Transverse colon (tissue), 4 donors: ENCODE measurements around the gene HLA-B. TPM values are rescaled to one million over a fixed set of nuclear protein-coding genes. Genes with fewer than 3 reads are reported as not detected.
A peak's percentile ranks its signal among the peaks of the same experiment; 100 is the strongest.
"Not testable (repeated sequence)": the region's sequence is repeated elsewhere in the genome, so short reads cannot be mapped to it uniquely, and the experiment has no call there.

Experiments
- DNase-seq: peaks from one replicate; pipeline ENCODE4 v3.0.0-alpha.2; 2019
- H3K27ac ChIP-seq, 4 donors: fragments of 200-600 bp; sonication (generic); 2 replicates each; pipeline ENCODE4 v1.5.1; 2016 to 2018; ENCODE audit warnings: inconsistent platforms in 4 of 4
- H3K27me3 ChIP-seq: fragments of 200-600 bp; sonication (generic); 2 replicates; pipeline ENCODE4 v1.5.1; 2017; ENCODE audit warnings: inconsistent platforms
- H3K36me3 ChIP-seq, 4 donors: fragments of 200-600 bp; sonication (generic); 2 replicates each; pipeline ENCODE4 v1.5.1; 2017 to 2019; ENCODE audit warnings: inconsistent platforms in 4 of 4
- H3K4me1 ChIP-seq, 4 donors: fragments of 200-600 bp; sonication (generic); 2 replicates each; pipeline ENCODE4 v1.5.1; 2017 to 2020; ENCODE audit warnings: inconsistent platforms in 4 of 4
- H3K4me3 ChIP-seq, 4 donors: fragments of 200-600 bp; sonication (generic); 1 replicate in 1 of 4; 2 replicates in 3 of 4; pipeline versions ENCODE4 v1.5.1 to v1.6.1; 2017 to 2019; ENCODE audit warnings: inconsistent platforms in 4 of 4
- H3K9me3 ChIP-seq, 2 donors: fragments of 200-600 bp; sonication (generic); 2 replicates each; pipeline ENCODE4 v1.5.1; 2017 to 2019; ENCODE audit warnings: inconsistent platforms in 2 of 2
- EP300 ChIP-seq: sonication (generic); formaldehyde crosslinking; IDR thresholded peaks from one replicate; pipeline ENCODE4 v1.6.1; 2017; ENCODE audit warnings: antibody characterized with exemption, low read depth
- POLR2A ChIP-seq: fragments of 450-650 bp; IDR thresholded peaks from one replicate; pipeline ENCODE4 v1.6.1; 2016; ENCODE audit warnings: antibody characterized with exemption, mild to moderate bottlenecking, moderate library complexity
- POLR2AphosphoS5 ChIP-seq, 3 donors: sonication (generic); formaldehyde crosslinking; IDR thresholded peaks; one replicate each; pipeline ENCODE4 v1.6.1; 2016; ENCODE audit warnings: antibody characterized with exemption in 3 of 3
- WGBS, 2 donors: methylation state at CpG; one replicate each; pipeline ENCODE4 v1.1.5; 2018; ENCODE audit warnings: low coverage in 1 of 2; 5-methylcytosine and 5-hydroxymethylcytosine counted together
- in situ Hi-C, 4 donors: fragments of 200-750 bp; cut with MboI; loops; one replicate each; pipeline versions ENCODE4 v1.15.0 to v1.15.1; 2017; ENCODE audit warnings: low sequenced_read_pairs in 3 of 4, low pct_ligation_motif_present in 1 of 4, low pct_unique_long_range_greater_than_20kb in 1 of 4
- intact Hi-C: fragments of 100-400 bp; cut with DNase I; formaldehyde crosslinking; loops from one replicate; pipeline ENCODE4 v1.15.1; 2023; ENCODE audit warnings: low total_unique reads
- total RNA-seq, 4 donors: library from RNA; depleted of rRNA; stranded (reverse); fragments of >200 nt; gene quantifications; one replicate each; pipeline ENCODE4 v1.1.0, GENCODE V29; 2016
- TF ChIP-seq, protein P1 (sequence below), 5 experiments: fragments of 200-600 bp in 3 of 5; fragments of 450-650 bp in 2 of 5; sonication (generic) in 3 of 5; IDR thresholded peaks; 1 replicate in 2 of 5; 2 replicates in 3 of 5; pipeline ENCODE4 v1.5.1; 2016 to 2017; ENCODE audit warnings: antibody characterized with exemption in 5 of 5, inconsistent platforms in 3 of 5, mild to moderate bottlenecking in 2 of 5, moderate library complexity in 1 of 5

HLA-B gene
- 1,000 to 10,000 TPM in 3 of 4 donors, 100 to 1,000 TPM in 1; 915 to 3,432 (median 2,814) TPM for total RNA-seq

DNA sequence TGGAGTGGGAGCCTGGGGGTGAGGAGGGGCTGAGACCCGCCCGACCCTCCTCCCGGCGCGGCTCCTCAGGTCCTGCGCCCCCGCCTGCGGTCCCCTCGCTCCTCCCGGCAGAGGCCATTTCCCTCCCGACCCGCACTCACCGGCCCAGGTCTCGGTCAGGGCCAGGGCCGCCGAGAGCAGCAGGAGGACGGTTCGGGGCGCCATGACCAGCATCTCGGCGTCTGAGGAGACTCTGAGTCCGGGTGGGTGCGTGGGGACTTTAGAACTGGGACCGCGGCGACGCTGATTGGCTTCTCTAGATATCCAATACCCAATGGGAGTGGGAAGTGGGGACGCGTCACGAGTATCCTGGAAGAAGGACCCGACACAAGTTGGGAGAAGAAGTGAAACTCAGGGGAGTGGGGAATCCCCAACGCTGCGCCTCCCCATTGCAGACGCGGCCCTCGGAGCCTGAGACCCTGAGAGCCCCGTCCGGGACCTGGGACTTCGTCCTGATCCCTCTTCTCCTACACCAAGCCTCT is at the start of gene HLA-B:
TSS of gene HLA-B (minus strand) at position 234 of the 521 bp plus-strand sequence. CDS start at position 213, 21 bp downstream.
- Histone ChIP-seq H3K4me3 (peak within 1 kb of the TSS; percentile 56 to 92 (median 62)), H3K9me3 (no peaks in the 10 kb centered on the region), H3K36me3 (peaks cover 0 to 10% (median 2%) of the 10 kb centered on the region in 4 donors), H3K27ac (peak within 1 kb of the TSS; percentile 80 to 92 (median 90)), H3K4me1 (peaks cover 6 to 22% (median 16%) of the 10 kb centered on the region in 4 donors), H3K27me3 (peaks cover 3% of the 10 kb centered on the region)
- 0% methylated on average over 39 of the region's 39 CpGs; no CpG with 5 or more reads in 1 of the 2 donors for WGBS, 2 donors
- peak in 1 of 3 donors; percentile 96 for TF ChIP-seq POLR2AphosphoS5 (IDR thresholded peaks at IDR 0.05)
- no peak for TF ChIP-seq POLR2A
- TF ChIP-seq EP300 = no peak
- TF ChIP-seq, protein P1, sequence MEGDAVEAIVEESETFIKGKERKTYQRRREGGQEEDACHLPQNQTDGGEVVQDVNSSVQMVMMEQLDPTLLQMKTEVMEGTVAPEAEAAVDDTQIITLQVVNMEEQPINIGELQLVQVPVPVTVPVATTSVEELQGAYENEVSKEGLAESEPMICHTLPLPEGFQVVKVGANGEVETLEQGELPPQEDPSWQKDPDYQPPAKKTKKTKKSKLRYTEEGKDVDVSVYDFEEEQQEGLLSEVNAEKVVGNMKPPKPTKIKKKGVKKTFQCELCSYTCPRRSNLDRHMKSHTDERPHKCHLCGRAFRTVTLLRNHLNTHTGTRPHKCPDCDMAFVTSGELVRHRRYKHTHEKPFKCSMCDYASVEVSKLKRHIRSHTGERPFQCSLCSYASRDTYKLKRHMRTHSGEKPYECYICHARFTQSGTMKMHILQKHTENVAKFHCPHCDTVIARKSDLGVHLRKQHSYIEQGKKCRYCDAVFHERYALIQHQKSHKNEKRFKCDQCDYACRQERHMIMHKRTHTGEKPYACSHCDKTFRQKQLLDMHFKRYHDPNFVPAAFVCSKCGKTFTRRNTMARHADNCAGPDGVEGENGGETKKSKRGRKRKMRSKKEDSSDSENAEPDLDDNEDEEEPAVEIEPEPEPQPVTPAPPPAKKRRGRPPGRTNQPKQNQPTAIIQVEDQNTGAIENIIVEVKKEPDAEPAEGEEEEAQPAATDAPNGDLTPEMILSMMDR (IDR thresholded peaks at IDR 0.05) = no peak
- peak; percentile 89 for DNase-seq
- intact Hi-C loops = no loop called here
- in situ Hi-C loops = no loop called here

DNA sequence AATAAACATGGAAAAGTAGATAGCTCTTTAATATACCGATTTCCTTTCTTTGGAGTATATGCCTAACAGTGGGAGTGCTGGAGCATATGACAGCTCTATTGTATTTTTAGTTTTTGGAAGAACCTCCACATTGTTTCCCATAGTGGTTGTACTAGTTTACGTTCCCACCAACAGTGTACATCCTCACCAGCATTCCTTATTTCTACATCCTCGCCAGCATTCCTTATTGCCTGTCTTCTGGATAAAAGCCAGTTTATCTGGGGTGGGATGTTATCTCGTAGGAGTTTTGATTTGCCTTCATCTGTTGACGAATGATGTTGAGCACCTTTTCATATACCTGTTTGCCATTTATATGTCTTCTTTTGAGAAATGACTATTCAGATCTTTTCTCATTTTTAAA is 49.0 kb upstream of the HLA-B start:
- WGBS, 2 donors = 68 to 87% methylated on average over 5 of the region's 5 CpGs
- Histone ChIP-seq H3K4me3 (no peak overlapping the region), H3K36me3 (no peaks in the 10 kb centered on the region), H3K27me3 (no peaks in the 10 kb centered on the region), H3K9me3 (no peaks in the 10 kb centered on the region), H3K27ac (no peak overlapping the region), H3K4me1 (peaks cover 29 to 62% (median 49%) of the 10 kb centered on the region in 4 donors)
- in situ Hi-C loops = loop anchor here in 1 of 4 donors (5.0 kb wide), 1 partner anchor 36 kb away; no protein-coding TSS in a partner anchor
- intact Hi-C loops = no loop called here
- no peak for TF ChIP-seq POLR2AphosphoS5 (IDR thresholded peaks at IDR 0.05)
- TF ChIP-seq, protein P1 (IDR thresholded peaks at IDR 0.05) = no peak
- no peak for TF ChIP-seq POLR2A
- TF ChIP-seq EP300 = no peak
- no peak for DNase-seq

DNA sequence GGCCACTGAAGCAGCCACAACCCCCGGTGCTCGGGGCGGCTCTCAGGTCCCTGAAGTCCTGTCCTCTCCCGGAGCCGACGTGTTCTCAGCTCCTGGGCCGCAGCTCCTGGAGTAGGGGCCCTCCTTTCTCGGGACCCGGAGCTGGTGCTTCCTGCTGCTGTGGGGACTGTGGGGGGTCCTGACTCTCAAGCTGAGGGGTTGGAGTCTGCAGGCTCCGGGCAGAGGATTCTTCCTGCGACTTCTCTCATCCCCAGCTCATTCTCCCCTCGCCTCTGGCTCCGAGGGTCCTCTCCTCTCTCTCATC is 47.0 kb upstream of the HLA-B start:
- intact Hi-C loops, H3K27me3 ChIP-seq, H3K36me3 ChIP-seq, DNase-seq, H3K9me3 ChIP-seq: not testable (repeated sequence)
- Histone ChIP-seq H3K4me1 (peaks cover 29 to 60% (median 48%) of the 10 kb centered on the region in 4 donors), H3K4me3 (peak overlapping the region; percentile 19 to 92 (median 72)), H3K27ac (peak overlapping the region; percentile 98 to 100 (median 99))
- 27% methylated on average over 13 of the region's 13 CpGs; no CpG with 5 or more reads in 1 of the 2 donors for WGBS, 2 donors
- in situ Hi-C loops = loop anchor here in 2 of 4 donors (5.0 kb wide), 1 partner anchor 38 kb away; no protein-coding TSS in a partner anchor

DNA sequence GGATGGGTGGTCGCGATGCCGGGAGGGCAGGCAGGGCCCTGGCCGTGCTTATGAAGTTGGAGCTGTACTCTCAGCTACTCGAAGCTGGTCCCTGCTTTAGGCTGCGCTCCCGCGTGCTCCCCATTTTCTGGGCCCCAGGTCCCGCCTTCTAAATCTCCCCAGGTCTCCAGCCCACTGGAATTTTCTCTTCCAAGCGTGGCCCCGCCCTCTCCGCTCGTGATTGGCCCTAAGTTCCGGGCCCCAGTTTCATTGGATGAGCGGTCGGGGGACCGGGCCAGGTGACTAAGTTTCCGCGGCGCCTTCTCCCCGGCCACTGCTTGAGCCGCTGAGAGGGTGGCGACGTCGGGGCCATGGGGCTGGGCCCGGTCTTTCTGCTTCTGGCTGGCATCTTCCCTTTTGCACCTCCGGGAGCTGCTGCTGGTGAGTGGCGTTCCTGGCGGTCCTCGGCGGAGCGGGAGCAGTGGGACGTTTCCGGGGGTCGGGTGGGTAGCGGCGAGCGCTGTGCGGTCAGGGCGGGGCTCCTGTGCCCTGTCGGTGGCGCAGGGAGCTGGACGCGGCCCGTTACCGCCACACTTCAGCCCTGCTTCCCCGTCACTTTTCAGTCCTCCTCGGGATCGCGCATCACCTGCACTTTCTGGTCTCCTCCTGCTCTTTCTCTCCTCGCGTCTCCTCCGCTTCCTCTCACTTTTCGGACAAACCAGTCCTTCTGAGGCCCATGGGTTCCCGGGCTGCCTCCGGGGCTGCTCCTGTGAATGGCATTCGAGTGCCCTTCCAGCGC is 46.5 kb upstream of the HLA-B start, which contains the start of gene MICA:
TSS of gene MICA (plus strand) at position 313 of the 778 bp plus-strand sequence. CDS start at position 351, 38 bp downstream.
- no peaks in the 10 kb centered on the region for H3K36me3 ChIP-seq
- no peaks in the 10 kb centered on the region for H3K9me3 ChIP-seq
- H3K4me1 ChIP-seq = peaks cover 29 to 65% (median 50%) of the 10 kb centered on the region in 4 donors
- TF ChIP-seq POLR2A (peak; percentile 77), EP300 (no peak), POLR2AphosphoS5 (IDR thresholded peaks at IDR 0.05) (peak; percentile 81 to 93 (median 88))
- TF ChIP-seq, protein P1 (IDR thresholded peaks at IDR 0.05) = peak in 2 of 5 experiments; percentile 22 to 42
- in situ Hi-C loops = loop anchor here in 2 of 4 donors (5.0 kb wide), 1 partner anchor 39 kb away; no protein-coding TSS in a partner anchor
- H3K27ac ChIP-seq = peak within 1 kb of the TSS; percentile 98 to 100 (median 99)
- peak within 1 kb of the TSS; percentile 19 to 92 (median 72) for H3K4me3 ChIP-seq
- intact Hi-C loops = no loop called here
- DNase-seq = peak; percentile 94
- H3K27me3 ChIP-seq = no peaks in the 10 kb centered on the region
- WGBS, 2 donors = 0% methylated on average over 57 of the region's 58 CpGs; no CpG with 5 or more reads in 1 of the 2 donors
